Neural cell (in vitro differentiated cells): ENCODE measurements around the gene CACNA2D1.

ENCODE experiments used
- CTCF ChIP-seq: fragments of 450-650 bp; IDR thresholded peaks from 2 replicates; pipeline ENCODE4 v1.5.1; 2014; ENCODE audit warnings: antibody characterized with exemption, mild to moderate bottlenecking, moderate library complexity; ENCODE audit not compliant: poor library complexity, severe bottlenecking
- EP300 ChIP-seq: fragments of 450-650 bp; conservative IDR thresholded peaks from 2 replicates; pipeline ENCODE4 v1.6.1; 2014; ENCODE audit warnings: antibody characterized with exemption, mild to moderate bottlenecking, moderate library complexity; ENCODE audit not compliant: poor library complexity, severe bottlenecking
- EZH2 ChIP-seq: fragments of 200-600, 300-800 bp; shearing (Covaris generic), sonication (generic); IDR thresholded peaks from 2 replicates; pipeline ENCODE4 v1.6.1; 2014; ENCODE audit warnings: antibody characterized with exemption, low read length, borderline replicate concordance, mild to moderate bottlenecking; ENCODE audit not compliant: insufficient read depth, poor library complexity, severe bottlenecking
- MXI1 ChIP-seq: fragments of 450-650 bp; conservative IDR thresholded peaks from 2 replicates; pipeline ENCODE4 v1.6.1; 2014; ENCODE audit warnings: antibody characterized with exemption, mild to moderate bottlenecking; ENCODE audit not compliant: poor library complexity, severe bottlenecking
- TF ChIP-seq, protein P1 (sequence below): IDR thresholded peaks from 2 replicates; pipeline ENCODE4 v1.6.1; 2012; ENCODE audit warnings: borderline replicate concordance

GRCh38 chr7:82131215-82131614, 312.4 kb downstream of the CACNA2D1 start:
- TF ChIP-seq CTCF (no peak), EP300 (no peak), MXI1 (no peak), EZH2 (no peak)
- TF ChIP-seq, protein P1, sequence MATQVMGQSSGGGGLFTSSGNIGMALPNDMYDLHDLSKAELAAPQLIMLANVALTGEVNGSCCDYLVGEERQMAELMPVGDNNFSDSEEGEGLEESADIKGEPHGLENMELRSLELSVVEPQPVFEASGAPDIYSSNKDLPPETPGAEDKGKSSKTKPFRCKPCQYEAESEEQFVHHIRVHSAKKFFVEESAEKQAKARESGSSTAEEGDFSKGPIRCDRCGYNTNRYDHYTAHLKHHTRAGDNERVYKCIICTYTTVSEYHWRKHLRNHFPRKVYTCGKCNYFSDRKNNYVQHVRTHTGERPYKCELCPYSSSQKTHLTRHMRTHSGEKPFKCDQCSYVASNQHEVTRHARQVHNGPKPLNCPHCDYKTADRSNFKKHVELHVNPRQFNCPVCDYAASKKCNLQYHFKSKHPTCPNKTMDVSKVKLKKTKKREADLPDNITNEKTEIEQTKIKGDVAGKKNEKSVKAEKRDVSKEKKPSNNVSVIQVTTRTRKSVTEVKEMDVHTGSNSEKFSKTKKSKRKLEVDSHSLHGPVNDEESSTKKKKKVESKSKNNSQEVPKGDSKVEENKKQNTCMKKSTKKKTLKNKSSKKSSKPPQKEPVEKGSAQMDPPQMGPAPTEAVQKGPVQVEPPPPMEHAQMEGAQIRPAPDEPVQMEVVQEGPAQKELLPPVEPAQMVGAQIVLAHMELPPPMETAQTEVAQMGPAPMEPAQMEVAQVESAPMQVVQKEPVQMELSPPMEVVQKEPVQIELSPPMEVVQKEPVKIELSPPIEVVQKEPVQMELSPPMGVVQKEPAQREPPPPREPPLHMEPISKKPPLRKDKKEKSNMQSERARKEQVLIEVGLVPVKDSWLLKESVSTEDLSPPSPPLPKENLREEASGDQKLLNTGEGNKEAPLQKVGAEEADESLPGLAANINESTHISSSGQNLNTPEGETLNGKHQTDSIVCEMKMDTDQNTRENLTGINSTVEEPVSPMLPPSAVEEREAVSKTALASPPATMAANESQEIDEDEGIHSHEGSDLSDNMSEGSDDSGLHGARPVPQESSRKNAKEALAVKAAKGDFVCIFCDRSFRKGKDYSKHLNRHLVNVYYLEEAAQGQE, result no peak
